Fibroblast of pulmonary artery (primary cell): ENCODE data around the gene BOLL.

Source experiments
- DNase-seq: peaks from one replicate; pipeline ENCODE4 v3.0.0-alpha.2; 2010; ENCODE audit warnings: low read depth
- H3K4me3 ChIP-seq: replicated peaks from 2 replicates; pipeline ENCODE4 v1.5.1; 2011; ENCODE audit warnings: low read depth, mild to moderate bottlenecking, control low read depth, low read length, moderate library complexity
- CTCF ChIP-seq: IDR thresholded peaks from 2 replicates; pipeline ENCODE4 v1.5.1; 2011; ENCODE audit warnings: mild to moderate bottlenecking, control low read depth, low read length, inconsistent platforms; ENCODE audit errors: missing control alignments

Gene BOLL

GRCh38 chr2:197814526-197814925 lies 29.4 kb upstream of the BOLL start:
- no peak for DNase-seq
- TF ChIP-seq CTCF = no peak
- no peak overlapping the region for H3K4me3 ChIP-seq

- peak; percentile 59 for DNase-seq
- peak; percentile 63 for TF ChIP-seq CTCF
- no peak overlapping the region for H3K4me3 ChIP-seq
These were observed 28.1 kb upstream of the BOLL start for GRCh38 chr2:197813093-197813787.

GRCh38 chr2:197810491-197810890 lies 25.4 kb upstream of the BOLL start:
- no peak for TF ChIP-seq CTCF
- H3K4me3 ChIP-seq = no peak overlapping the region
- no peak for DNase-seq

GRCh38 chr2:197810016-197810415 lies 24.9 kb upstream of the BOLL start:
- no peak for TF ChIP-seq CTCF
- DNase-seq = no peak
- H3K4me3 ChIP-seq = no peak overlapping the region

- no peak for TF ChIP-seq CTCF
- DNase-seq = no peak
- no peak overlapping the region for H3K4me3 ChIP-seq
These were observed 23.9 kb upstream of the BOLL start for GRCh38 chr2:197809064-197809463.

GRCh38 chr2:197805715-197806633 lies 20.9 kb upstream of the BOLL start:
- H3K4me3 ChIP-seq = peak overlapping the region; percentile 73
- no peak for TF ChIP-seq CTCF
- DNase-seq = no peak
